Testis (tissue), 2 donors: ENCODE data around the gene SMTNL2.

Source experiments
- POLR2A ChIP-seq: fragments of 450-650 bp; IDR thresholded peaks from one replicate; pipeline ENCODE4 v1.6.1; 2017; ENCODE audit warnings: antibody characterized with exemption, mild to moderate bottlenecking, moderate library complexity
- TF ChIP-seq, protein P1 (sequence below), 3 experiments: fragments of 450-650 bp in 2 of 3; fragments of 200-600 bp in 1 of 3; sonication (generic) in 1 of 3; IDR thresholded peaks; one replicate each; pipeline ENCODE4 v1.5.1; 2016 to 2019; ENCODE audit warnings: antibody characterized with exemption in 3 of 3, mild to moderate bottlenecking in 2 of 3, moderate library complexity in 1 of 3

DNA sequence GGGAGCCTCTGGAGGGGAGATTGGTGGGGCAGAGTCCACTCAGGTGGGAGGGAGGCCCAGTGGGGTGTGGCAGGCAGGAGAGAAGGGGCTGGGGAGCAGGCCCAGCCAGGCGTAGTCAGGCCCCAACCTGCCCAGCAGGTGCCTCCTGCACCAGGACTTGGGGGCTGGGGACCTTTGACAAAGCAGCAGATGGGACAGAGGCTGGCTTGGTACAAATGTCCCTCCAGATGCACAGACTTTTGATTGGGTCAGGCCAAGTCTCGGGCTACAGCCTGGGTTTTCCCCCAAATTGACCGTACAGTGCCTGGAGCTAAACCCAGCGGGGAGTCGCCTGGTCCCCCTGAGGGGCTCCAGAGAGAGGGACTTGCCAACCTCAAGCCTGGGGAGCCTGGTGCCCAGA lies 24.4 kb upstream of the SMTNL2 start:
- TF ChIP-seq, protein P1, sequence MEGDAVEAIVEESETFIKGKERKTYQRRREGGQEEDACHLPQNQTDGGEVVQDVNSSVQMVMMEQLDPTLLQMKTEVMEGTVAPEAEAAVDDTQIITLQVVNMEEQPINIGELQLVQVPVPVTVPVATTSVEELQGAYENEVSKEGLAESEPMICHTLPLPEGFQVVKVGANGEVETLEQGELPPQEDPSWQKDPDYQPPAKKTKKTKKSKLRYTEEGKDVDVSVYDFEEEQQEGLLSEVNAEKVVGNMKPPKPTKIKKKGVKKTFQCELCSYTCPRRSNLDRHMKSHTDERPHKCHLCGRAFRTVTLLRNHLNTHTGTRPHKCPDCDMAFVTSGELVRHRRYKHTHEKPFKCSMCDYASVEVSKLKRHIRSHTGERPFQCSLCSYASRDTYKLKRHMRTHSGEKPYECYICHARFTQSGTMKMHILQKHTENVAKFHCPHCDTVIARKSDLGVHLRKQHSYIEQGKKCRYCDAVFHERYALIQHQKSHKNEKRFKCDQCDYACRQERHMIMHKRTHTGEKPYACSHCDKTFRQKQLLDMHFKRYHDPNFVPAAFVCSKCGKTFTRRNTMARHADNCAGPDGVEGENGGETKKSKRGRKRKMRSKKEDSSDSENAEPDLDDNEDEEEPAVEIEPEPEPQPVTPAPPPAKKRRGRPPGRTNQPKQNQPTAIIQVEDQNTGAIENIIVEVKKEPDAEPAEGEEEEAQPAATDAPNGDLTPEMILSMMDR (IDR thresholded peaks at IDR 0.05) = no peak
- TF ChIP-seq POLR2A = no peak
